ENCODE measurements around the gene CETN3. TPM values are rescaled to one million over a fixed set of nuclear protein-coding genes. Genes with fewer than 3 reads are reported as not detected.

Gene CETN3
- total RNA-seq, 2 donors from 2014 or later: 10.1 to 12.2 TPM

- peaks cover 0 to 4% of the 10 kb centered on the region in 2 donors for H3K4me1 ChIP-seq (ENCODE audit: control insufficient read depth in 1 of 2, low read depth in 2 of 2)
- H3K36me3 ChIP-seq: no peaks in the 10 kb centered on the region
- DNase-seq (ENCODE audit: low spot score) (no peak), ATAC-seq (ENCODE audit: insufficient number of reproducible peaks, low FRiP score, low read depth) (no peak)
- H3K9me3 ChIP-seq: no peaks in the 10 kb centered on the region
- no peak overlapping the region for H3K27ac ChIP-seq
- H3K4me3 ChIP-seq: no peak overlapping the region
- TF ChIP-seq CTCF (IDR thresholded peaks at IDR 0.05): no peak
- no peaks in the 10 kb centered on the region for H3K27me3 ChIP-seq (replicated peaks; ENCODE audit: insufficient read depth)
Measured at GRCh38 chr5:90356622-90357021, 52.9 kb downstream of the CETN3 start.

- no peak for ATAC-seq (ENCODE audit: insufficient number of reproducible peaks, low FRiP score, low read depth)
- Histone ChIP-seq H3K27ac (no peak overlapping the region), H3K4me3 (no peak overlapping the region), H3K9me3 (no peaks in the 10 kb centered on the region), H3K36me3 (no peaks in the 10 kb centered on the region), H3K4me1 (ENCODE audit: control insufficient read depth in 1 of 2, low read depth in 2 of 2) (peaks cover 0 to 4% of the 10 kb centered on the region in 2 donors), H3K27me3 (replicated peaks; ENCODE audit: insufficient read depth) (no peaks in the 10 kb centered on the region)
- TF ChIP-seq CTCF (IDR thresholded peaks at IDR 0.05): no peak
- DNase-seq (ENCODE audit: low spot score): no peak
Measured at GRCh38 chr5:90356176-90356575, 53.4 kb downstream of the CETN3 start.

GRCh38 chr5:90355635-90356034 lies 53.9 kb downstream of the CETN3 start:
- Histone ChIP-seq H3K27ac (no peak overlapping the region), H3K27me3 (replicated peaks; ENCODE audit: insufficient read depth) (no peaks in the 10 kb centered on the region), H3K36me3 (no peaks in the 10 kb centered on the region), H3K4me3 (no peak overlapping the region), H3K9me3 (no peaks in the 10 kb centered on the region), H3K4me1 (ENCODE audit: control insufficient read depth in 1 of 2, low read depth in 2 of 2) (peaks cover 0 to 4% of the 10 kb centered on the region in 2 donors)
- DNase-seq (ENCODE audit: low spot score): no peak
- ATAC-seq (ENCODE audit: insufficient number of reproducible peaks, low FRiP score, low read depth): no peak
- TF ChIP-seq CTCF (IDR thresholded peaks at IDR 0.05): no peak

GRCh38 chr5:90353254-90353653 lies 56.3 kb downstream of the CETN3 start:
- ATAC-seq (ENCODE audit: insufficient number of reproducible peaks, low FRiP score, low read depth) (no peak), DNase-seq (ENCODE audit: low spot score) (no peak)
- Histone ChIP-seq H3K9me3 (no peaks in the 10 kb centered on the region), H3K27me3 (replicated peaks; ENCODE audit: insufficient read depth) (no peaks in the 10 kb centered on the region), H3K4me3 (no peak overlapping the region), H3K27ac (no peak overlapping the region), H3K36me3 (no peaks in the 10 kb centered on the region), H3K4me1 (ENCODE audit: control insufficient read depth in 1 of 2, low read depth in 2 of 2) (peaks cover 0 to 4% of the 10 kb centered on the region in 2 donors)
- TF ChIP-seq CTCF (IDR thresholded peaks at IDR 0.05): no peak

- no peaks in the 10 kb centered on the region for H3K9me3 ChIP-seq
- no peak for TF ChIP-seq CTCF (IDR thresholded peaks at IDR 0.05)
- no peak overlapping the region for H3K27ac ChIP-seq
- H3K4me3 ChIP-seq: no peak overlapping the region
- peaks cover 0 to under 1% of the 10 kb centered on the region in 2 donors for H3K4me1 ChIP-seq (ENCODE audit: control insufficient read depth in 1 of 2, low read depth in 2 of 2)
- no peaks in the 10 kb centered on the region for H3K27me3 ChIP-seq (replicated peaks; ENCODE audit: insufficient read depth)
- DNase-seq (ENCODE audit: low spot score): no peak
- no peaks in the 10 kb centered on the region for H3K36me3 ChIP-seq
- ATAC-seq (ENCODE audit: insufficient number of reproducible peaks, low FRiP score, low read depth): no peak
Measured at GRCh38 chr5:90351101-90351500, 58.5 kb downstream of the CETN3 start.

Data from thoracic aorta (tissue), 2 donors.